ENCODE measurements around the gene ULK2.
A peak's percentile ranks its signal among the peaks of the same experiment; 100 is the strongest.

Gene ULK2

GRCh38 chr17:19727501-19728078, 140.1 kb downstream of the ULK2 start (continued):
- TF ChIP-seq ZNF133 (tag by site-specific recombination; IDR thresholded peaks at IDR 0.05), result no peak
- TF ChIP-seq ZBTB8A (tag by site-specific recombination; IDR thresholded peaks at IDR 0.05), result no peak
- no peak for TF ChIP-seq ATF2 (tag by site-specific recombination; IDR thresholded peaks at IDR 0.05; ENCODE audit: low read depth)
- no peak for TF ChIP-seq ZNF792 (tag by site-specific recombination; IDR thresholded peaks at IDR 0.05)
- TF ChIP-seq ZSCAN18 (tag by site-specific recombination; IDR thresholded peaks at IDR 0.05), result no peak
- TF ChIP-seq ZNF354C (tag by site-specific recombination; IDR thresholded peaks at IDR 0.05; ENCODE audit: borderline replicate concordance, low read depth), result no peak
- no peak for TF ChIP-seq ZNF335 (tag by site-specific recombination; conservative IDR thresholded peaks at IDR 0.05)
- TF ChIP-seq ZNF791 (tag by site-specific recombination; IDR thresholded peaks at IDR 0.05), result no peak
- no peak for TF ChIP-seq ZNF214 (tag by site-specific recombination; IDR thresholded peaks at IDR 0.05; ENCODE audit: borderline replicate concordance)
- no peak for TF ChIP-seq ZNF664 (tag by site-specific recombination; IDR thresholded peaks at IDR 0.05)
- TF ChIP-seq EGR2 (tag by site-specific recombination; IDR thresholded peaks at IDR 0.05; ENCODE audit: low read depth), result peak; percentile 37; the same call in 1 of the 2 replicates

GRCh38 chr17:19726631-19727376, 140.9 kb downstream of the ULK2 start:
- Histone ChIP-seq H3K4me3 (ENCODE audit: low read depth, low read length) (no peak overlapping the region), H3K36me3 (ENCODE audit: control insufficient read depth in 2 of 2, insufficient read depth in 1 of 2, low read length in 2 of 2) (no peaks in the 10 kb centered on the region), H3K27ac (ENCODE audit: extremely low read depth, low read depth, low read length) (no peak overlapping the region), H3K9me3 (ENCODE audit: control insufficient read depth, insufficient read depth, low read depth, low read length) (no peaks in the 10 kb centered on the region), H3K4me1 (ENCODE audit: control insufficient read depth, insufficient read depth, low read length) (0 out of 2 replicates have a peak, but pooled peaks cover 2% of the 10 kb centered on the region)
- POLR2A ChIA-PET, result interaction anchor here (4.1 kb wide), 1 partner anchor 79 kb away, joined by 25 read pairs; the partner anchor contains the start of gene ALDH3A2
- TF ChIP-seq ZFHX2 (tag by site-specific recombination; conservative IDR thresholded peaks at IDR 0.05), result 0 out of 2 replicates have a peak, but pooled peaks have one; percentile 18
- peak; percentile 88 for TF ChIP-seq SETDB1 (IDR thresholded peaks at IDR 0.05; ENCODE audit: insufficient read length, low read length)
- TF ChIP-seq ZNF23 (tag by site-specific recombination; IDR thresholded peaks at IDR 0.05; ENCODE audit: borderline replicate concordance), result peak; percentile 94
- no peak for TF ChIP-seq ZNF600 (tag by site-specific recombination; IDR thresholded peaks at IDR 0.05)
- TF ChIP-seq ZNF664 (tag by site-specific recombination; IDR thresholded peaks at IDR 0.05), result peak; percentile 90
- TF ChIP-seq ZNF133 (tag by site-specific recombination; IDR thresholded peaks at IDR 0.05), result 0 out of 2 replicates have a peak, but pooled peaks have one; percentile 20
- no peak for TF ChIP-seq ZNF221 (tag by site-specific recombination; IDR thresholded peaks at IDR 0.05; ENCODE audit: borderline replicate concordance)
- no peak for TF ChIP-seq GLI4 (tag by site-specific recombination; IDR thresholded peaks at IDR 0.05)
- no peak for TF ChIP-seq ZBTB26 (tag by site-specific recombination; optimal IDR thresholded peaks at IDR 0.05)
- peak; percentile 79 for TF ChIP-seq ATF2 (tag by site-specific recombination; IDR thresholded peaks at IDR 0.05; ENCODE audit: low read depth)
- no peak for TF ChIP-seq ZNF768 (tag by site-specific recombination; IDR thresholded peaks at IDR 0.05)
- peak; percentile 81 for TF ChIP-seq ZBTB17 (tag by site-specific recombination; IDR thresholded peaks at IDR 0.05)
- no peak for TF ChIP-seq ZNF791 (tag by site-specific recombination; IDR thresholded peaks at IDR 0.05)
- no peak for TF ChIP-seq ZNF280C (tag by site-specific recombination; IDR thresholded peaks at IDR 0.05)
- TF ChIP-seq OVOL3 (tag by site-specific recombination; IDR thresholded peaks at IDR 0.05), result no peak
- CTCF ChIA-PET, result interaction anchor here (1.3 to 2.6 kb wide), 3 partner anchors 7 to 214 kb away, joined by 5 to 21 read pairs (median 8); no protein-coding TSS in a partner anchor
